Heart left ventricle (tissue), 16 donors: ENCODE data around the gene GNA15. TPM values are rescaled to one million over a fixed set of nuclear protein-coding genes. Genes with fewer than 3 reads are reported as not detected.

ENCODE experiments used
- ATAC-seq, 4 donors: fragments of 200-7000 bp; cut with Tn5 transposase; one replicate each; pipeline ENCODE4 v1.9.1; 2020 to 2022; ENCODE audit warnings: moderate library complexity in 4 of 4, mild to moderate bottlenecking in 3 of 4, moderate number of reproducible peaks in 1 of 4
- DNase-seq, 5 donors: peaks; one replicate each; pipeline ENCODE4 v3.0.0-alpha.2; 2020
- H3K27ac ChIP-seq, 12 donors: fragments of 200-600 bp; sonication (generic) in 4 of 12; one replicate each; pipeline versions ENCODE4 v1.5.0 to v1.8.0; 2016 to 2022; ENCODE audit warnings: mild to moderate bottlenecking in 2 of 12
- H3K27me3 ChIP-seq, 9 donors: fragments of 200-600 bp; sonication (generic) in 2 of 9; one replicate each; pipeline versions ENCODE4 v1.5.1 to v1.8.0; 2016 to 2022; ENCODE audit warnings: mild to moderate bottlenecking in 3 of 9
- H3K36me3 ChIP-seq, 9 donors: fragments of 200-600 bp; sonication (generic) in 2 of 9; one replicate each; pipeline versions ENCODE4 v1.5.0 to v1.8.0; 2018 to 2022; ENCODE audit warnings: mild to moderate bottlenecking in 2 of 9
- H3K4me1 ChIP-seq, 12 donors: fragments of 200-600 bp; sonication (generic) in 4 of 12; one replicate each; pipeline versions ENCODE4 v1.5.0 to v1.8.0; 2016 to 2022; ENCODE audit warnings: mild to moderate bottlenecking in 3 of 12
- H3K4me3 ChIP-seq, 12 donors: fragments of 200-600 bp; sonication (generic) in 4 of 12; one replicate each; pipeline versions ENCODE4 v1.5.0 to v1.8.0; 2017 to 2022; ENCODE audit warnings: mild to moderate bottlenecking in 9 of 12, moderate library complexity in 4 of 12
- H3K9me3 ChIP-seq, 12 donors: fragments of 200-600 bp; sonication (generic) in 4 of 12; one replicate each; pipeline versions ENCODE4 v1.5.0 to v1.8.0; 2016 to 2022; ENCODE audit warnings: mild to moderate bottlenecking in 1 of 12
- POLR2A ChIP-seq, 2 donors: fragments of 450-650 bp; IDR thresholded peaks; one replicate each; pipeline ENCODE4 v1.6.1; 2017; ENCODE audit warnings: antibody characterized with exemption in 2 of 2, mild to moderate bottlenecking in 2 of 2, moderate library complexity in 2 of 2
- WGBS, 4 donors: extraction: QIAGEN DNeasy Blood & Tissue Kit in 2 of 4; methylation state at CpG; one replicate each; pipeline versions ENCODE4 v1.1.5 to v1.1.7; 2013 to 2018; 5-methylcytosine and 5-hydroxymethylcytosine counted together
- intact Hi-C, 10 donors: fragments of 100-400 bp; cut with DNase I; formaldehyde crosslinking; loops; one replicate each; pipeline versions ENCODE4 v1.11.1 to v1.14.2; 2022
- polyA plus RNA-seq, 2 donors: library from polyadenylated mRNA; stranded (reverse); fragments of 200-250 nt; gene quantifications; one replicate each; pipeline ENCODE4 v1.2.3, GENCODE V29; 2013
- total RNA-seq, 9 donors: library from RNA; depleted of rRNA in 2 of 9; stranded (reverse); fragments of >200 nt in 2 of 9; fragmentation: NEBNext Ultra II Directional in 3 of 9; extraction: Animal tissue kit (Norgen Biotek cat#: 25700) in 3 of 9; gene quantifications; one replicate each; pipeline versions ENCODE4 v1.1.0 to v1.2.4, GENCODE V29; 2016 to 2023
- TF ChIP-seq, protein P1 (sequence below), 12 donors: fragments of 200-600 bp; sonication (generic) in 4 of 12; IDR thresholded peaks; one replicate each; pipeline versions ENCODE4 v1.5.0 to v1.8.0; 2018 to 2022; ENCODE audit warnings: antibody characterized with exemption in 12 of 12, mild to moderate bottlenecking in 5 of 12
- donor health status: ischemic (EF 13 %, LVEDD 7.1; RV severe dilation, severe dysfunction).
- donor health status: healthy with polysubstance abuse.
- donor health status: DM: no; HTN: yes; CAD: no.
- donor health status: DM: no; HTN: no; CAD: no.
- donor health status: ischemic (EF 25% LVEDD 6.9; RV normal size, moderate dysfunction).
- donor health status: ischemic (EF 25% LVEDD 5.7; RV mildly dilated, moderate dysfunction).
- donor health status: healthy.
- donor health status: DM: yes; HTN: yes; CAD: no.
- donor health status: ischemic (EF 35%, LVEDD 5.7; RV mildly dilated, moderate dysfunction).
- donor health status: nonischemic (EF 11% LVEDD 7.7; RV severe dilation, severe dysfunction).
- donor health status: DM: yes; HTN: yes; CAD: no.
- donor health status: PGD.
- donor health status: ischemic (EF 29% LVEDD 5.4; RV normal size, mild dysfunction).
- donor health status: nonischemic (EF 23%, LVEDD 6.1; RV moderate dilation, normal function).

The GNA15 gene
- total and polyA plus RNA-seq, 11 donors: 0.69 to 15.2 (median 1.7) TPM

DNA sequence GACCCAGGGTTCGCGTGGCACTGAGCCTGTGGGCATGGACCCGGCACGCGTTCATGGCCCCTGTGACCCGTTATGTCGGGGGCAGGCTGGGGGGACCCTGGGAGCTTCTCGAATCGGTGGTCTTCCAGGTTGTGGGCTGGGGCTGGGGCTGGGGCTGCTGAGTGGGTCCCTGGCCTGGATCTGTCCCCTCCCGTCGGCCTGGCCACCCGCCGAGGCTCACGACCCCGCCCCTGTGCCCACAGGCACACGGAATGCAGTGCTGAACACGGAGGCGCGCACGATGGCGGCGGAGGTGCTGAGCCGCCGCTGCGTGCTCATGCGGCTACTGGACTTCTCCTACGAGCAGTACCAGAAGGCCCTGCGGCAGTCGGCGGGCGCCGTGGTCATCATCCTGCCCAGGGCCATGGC, 56.4 kb downstream of the GNA15 start:
- Histone ChIP-seq H3K4me3 (no peak overlapping the region), H3K27me3 (no peaks in the 10 kb centered on the region), H3K36me3 (peaks cover 0 to 27% (median 0%) of the 10 kb centered on the region in 9 donors), H3K27ac (no peak overlapping the region), H3K9me3 (no peaks in the 10 kb centered on the region), H3K4me1 (peaks cover 0 to 20% (median 5%) of the 10 kb centered on the region in 12 donors)
- intact Hi-C loops: no loop called here
- DNase-seq (peak in 1 of 5 donors; percentile 16), ATAC-seq (no peak)
- TF ChIP-seq POLR2A (IDR thresholded peaks at IDR 0.05): no peak
- TF ChIP-seq, protein P1, sequence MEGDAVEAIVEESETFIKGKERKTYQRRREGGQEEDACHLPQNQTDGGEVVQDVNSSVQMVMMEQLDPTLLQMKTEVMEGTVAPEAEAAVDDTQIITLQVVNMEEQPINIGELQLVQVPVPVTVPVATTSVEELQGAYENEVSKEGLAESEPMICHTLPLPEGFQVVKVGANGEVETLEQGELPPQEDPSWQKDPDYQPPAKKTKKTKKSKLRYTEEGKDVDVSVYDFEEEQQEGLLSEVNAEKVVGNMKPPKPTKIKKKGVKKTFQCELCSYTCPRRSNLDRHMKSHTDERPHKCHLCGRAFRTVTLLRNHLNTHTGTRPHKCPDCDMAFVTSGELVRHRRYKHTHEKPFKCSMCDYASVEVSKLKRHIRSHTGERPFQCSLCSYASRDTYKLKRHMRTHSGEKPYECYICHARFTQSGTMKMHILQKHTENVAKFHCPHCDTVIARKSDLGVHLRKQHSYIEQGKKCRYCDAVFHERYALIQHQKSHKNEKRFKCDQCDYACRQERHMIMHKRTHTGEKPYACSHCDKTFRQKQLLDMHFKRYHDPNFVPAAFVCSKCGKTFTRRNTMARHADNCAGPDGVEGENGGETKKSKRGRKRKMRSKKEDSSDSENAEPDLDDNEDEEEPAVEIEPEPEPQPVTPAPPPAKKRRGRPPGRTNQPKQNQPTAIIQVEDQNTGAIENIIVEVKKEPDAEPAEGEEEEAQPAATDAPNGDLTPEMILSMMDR (IDR thresholded peaks at IDR 0.05): no peak
- 88 to 97% (median 97%) methylated on average over 5 to 32 of the region's 32 CpGs for WGBS, 4 donors

DNA sequence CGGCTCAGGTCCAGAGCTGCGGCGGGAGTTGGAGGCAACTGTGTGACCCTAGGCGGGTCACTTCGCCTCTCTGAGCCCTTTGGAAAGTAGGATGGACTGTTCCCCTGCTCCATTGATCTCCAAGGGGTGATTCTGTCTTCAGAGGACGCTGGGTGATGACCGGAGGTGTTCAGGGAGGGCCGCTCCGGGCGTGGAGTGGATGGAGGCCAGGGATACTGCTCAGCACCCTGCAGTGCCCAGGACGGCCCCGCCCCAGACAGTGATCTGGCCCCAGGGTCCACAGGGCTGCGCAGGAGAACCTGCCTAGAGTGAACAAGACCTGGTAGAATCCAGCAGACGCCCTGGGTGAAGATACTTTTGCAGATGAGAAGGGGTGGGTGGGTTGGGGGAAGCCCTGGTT, 56.9 kb downstream of the GNA15 start:
- no peak overlapping the region for H3K4me3 ChIP-seq
- intact Hi-C loops: no loop called here
- H3K4me1 ChIP-seq: peaks cover 0 to 16% (median under 1%) of the 10 kb centered on the region in 12 donors
- H3K9me3 ChIP-seq: no peaks in the 10 kb centered on the region
- ATAC-seq (no peak), DNase-seq (peak in 1 of 5 donors; percentile 19)
- TF ChIP-seq POLR2A (IDR thresholded peaks at IDR 0.05): no peak
- TF ChIP-seq, protein P1 (IDR thresholded peaks at IDR 0.05): no peak
- WGBS, 4 donors: 95 to 100% (median 96%) methylated on average over 2 to 14 of the region's 14 CpGs
- no peak overlapping the region for H3K27ac ChIP-seq
- peaks cover 0 to 27% (median 0%) of the 10 kb centered on the region in 9 donors for H3K36me3 ChIP-seq
- H3K27me3 ChIP-seq: no peaks in the 10 kb centered on the region

- H3K9me3 ChIP-seq: no peaks in the 10 kb centered on the region
- no peak overlapping the region for H3K4me3 ChIP-seq
- no peaks in the 10 kb centered on the region for H3K27me3 ChIP-seq
- WGBS, 4 donors: 85 to 92% (median 90%) methylated on average over 30 to 40 of the region's 40 CpGs
- TF ChIP-seq, protein P1 (IDR thresholded peaks at IDR 0.05): no peak
- TF ChIP-seq POLR2A (IDR thresholded peaks at IDR 0.05): no peak
- peaks cover 0 to 8% (median 0%) of the 10 kb centered on the region in 12 donors for H3K4me1 ChIP-seq
- DNase-seq (peak in 1 of 5 donors; percentile 23), ATAC-seq (no peak)
- no peak overlapping the region for H3K27ac ChIP-seq
- peaks cover 0 to 27% (median 0%) of the 10 kb centered on the region in 9 donors for H3K36me3 ChIP-seq
- intact Hi-C loops: no loop called here
Measured at GRCh38 chr19:3193256-3194105, 57.6 kb downstream of the GNA15 start.
